Suprapubic skin (tissue), 4 donors: Measurements from ENCODE around the gene LIN54.

Source experiments
- POLR2A ChIP-seq, 2 donors: fragments of 450-650 bp; IDR thresholded peaks; one replicate each; pipeline ENCODE4 v1.6.1; 2017; ENCODE audit warnings: antibody characterized with exemption in 2 of 2, mild to moderate bottlenecking in 2 of 2, moderate library complexity in 2 of 2
- POLR2AphosphoS5 ChIP-seq, 3 donors: sonication (generic); formaldehyde crosslinking; IDR thresholded peaks; one replicate each; pipeline ENCODE4 v1.6.1; 2017; ENCODE audit warnings: antibody characterized with exemption in 3 of 3
- TF ChIP-seq, protein P1 (sequence below), 2 donors: fragments of 200-600 bp in 1 of 2; fragments of 450-650 bp in 1 of 2; sonication (generic) in 1 of 2; IDR thresholded peaks; one replicate each; pipeline ENCODE4 v1.5.1; 2016 to 2019; ENCODE audit warnings: antibody characterized with exemption in 2 of 2, mild to moderate bottlenecking in 1 of 2, moderate library complexity in 1 of 2

DNA sequence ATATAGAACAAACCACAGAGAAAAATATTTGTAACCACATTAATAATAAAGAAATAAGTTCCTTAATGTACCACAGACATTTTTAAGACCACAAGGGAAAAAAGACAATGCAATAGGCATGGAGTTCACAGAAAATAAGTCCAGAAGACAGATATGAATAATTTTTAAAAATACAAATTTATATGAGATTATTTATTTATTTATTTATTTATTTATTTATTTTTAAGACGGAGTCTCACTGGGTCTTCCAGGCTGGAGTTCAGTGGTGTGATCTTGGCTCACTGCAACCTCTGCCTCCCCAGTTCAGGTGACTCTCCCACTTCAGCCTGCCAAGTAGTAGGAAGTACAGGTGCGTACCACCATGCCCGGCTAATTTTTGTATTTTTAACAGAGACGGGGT is 56.4 kb downstream of the LIN54 start:
- TF ChIP-seq POLR2AphosphoS5 (IDR thresholded peaks at IDR 0.05) = no peak
- TF ChIP-seq POLR2A (IDR thresholded peaks at IDR 0.05) = no peak
- TF ChIP-seq, protein P1, sequence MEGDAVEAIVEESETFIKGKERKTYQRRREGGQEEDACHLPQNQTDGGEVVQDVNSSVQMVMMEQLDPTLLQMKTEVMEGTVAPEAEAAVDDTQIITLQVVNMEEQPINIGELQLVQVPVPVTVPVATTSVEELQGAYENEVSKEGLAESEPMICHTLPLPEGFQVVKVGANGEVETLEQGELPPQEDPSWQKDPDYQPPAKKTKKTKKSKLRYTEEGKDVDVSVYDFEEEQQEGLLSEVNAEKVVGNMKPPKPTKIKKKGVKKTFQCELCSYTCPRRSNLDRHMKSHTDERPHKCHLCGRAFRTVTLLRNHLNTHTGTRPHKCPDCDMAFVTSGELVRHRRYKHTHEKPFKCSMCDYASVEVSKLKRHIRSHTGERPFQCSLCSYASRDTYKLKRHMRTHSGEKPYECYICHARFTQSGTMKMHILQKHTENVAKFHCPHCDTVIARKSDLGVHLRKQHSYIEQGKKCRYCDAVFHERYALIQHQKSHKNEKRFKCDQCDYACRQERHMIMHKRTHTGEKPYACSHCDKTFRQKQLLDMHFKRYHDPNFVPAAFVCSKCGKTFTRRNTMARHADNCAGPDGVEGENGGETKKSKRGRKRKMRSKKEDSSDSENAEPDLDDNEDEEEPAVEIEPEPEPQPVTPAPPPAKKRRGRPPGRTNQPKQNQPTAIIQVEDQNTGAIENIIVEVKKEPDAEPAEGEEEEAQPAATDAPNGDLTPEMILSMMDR (IDR thresholded peaks at IDR 0.05) = no peak
